ENCODE results near the gene MINDY4B.

The MINDY4B gene

GRCh38 chr3:150878996-150879575 lies 26.2 kb downstream of the MINDY4B start:
- no peaks in the 10 kb centered on the region for H3K4me1 ChIP-seq (ENCODE audit: control insufficient read depth in 2 of 2, insufficient read depth in 2 of 2, low read length in 2 of 2)
- no peak overlapping the region for H3K27ac ChIP-seq (ENCODE audit: low read depth in 2 of 2, low read length in 2 of 2)
- no peaks in the 10 kb centered on the region for H3K9me3 ChIP-seq (ENCODE audit: control insufficient read depth in 2 of 2, low read length in 2 of 2)
- H3K4me3 ChIP-seq (ENCODE audit: low read length in 2 of 2), result no peak overlapping the region
- no peak overlapping the region for H3K9ac ChIP-seq (ENCODE audit: low read depth in 1 of 2, low read length in 2 of 2)
- no peaks in the 10 kb centered on the region for H3K36me3 ChIP-seq (ENCODE audit: control insufficient read depth in 2 of 2, insufficient read depth in 2 of 2, low read length in 2 of 2)
- peaks cover 0 to 5% of the 10 kb centered on the region in 2 donors for H3K27me3 ChIP-seq (ENCODE audit: control insufficient read depth in 2 of 2, insufficient read depth in 2 of 2, low read length in 2 of 2)

- Histone ChIP-seq H3K4me3 (ENCODE audit: low read length in 2 of 2) (no peak overlapping the region), H3K36me3 (ENCODE audit: control insufficient read depth in 2 of 2, insufficient read depth in 2 of 2, low read length in 2 of 2) (no peaks in the 10 kb centered on the region), H3K9ac (ENCODE audit: low read depth in 1 of 2, low read length in 2 of 2) (no peak overlapping the region), H3K27ac (ENCODE audit: low read depth in 2 of 2, low read length in 2 of 2) (no peak overlapping the region), H3K27me3 (ENCODE audit: control insufficient read depth in 2 of 2, insufficient read depth in 2 of 2, low read length in 2 of 2) (no peaks in the 10 kb centered on the region), H3K9me3 (ENCODE audit: control insufficient read depth in 2 of 2, low read length in 2 of 2) (no peaks in the 10 kb centered on the region), H3K4me1 (ENCODE audit: control insufficient read depth in 2 of 2, insufficient read depth in 2 of 2, low read length in 2 of 2) (no peaks in the 10 kb centered on the region)
These were observed 26.9 kb downstream of the MINDY4B start for GRCh38 chr3:150878290-150878689.

GRCh38 chr3:150877303-150877702 lies 27.9 kb downstream of the MINDY4B start:
- no peaks in the 10 kb centered on the region for H3K4me1 ChIP-seq (ENCODE audit: control insufficient read depth in 2 of 2, insufficient read depth in 2 of 2, low read length in 2 of 2)
- no peak overlapping the region for H3K9ac ChIP-seq (ENCODE audit: low read depth in 1 of 2, low read length in 2 of 2)
- H3K36me3 ChIP-seq (ENCODE audit: control insufficient read depth in 2 of 2, insufficient read depth in 2 of 2, low read length in 2 of 2), result no peaks in the 10 kb centered on the region
- no peaks in the 10 kb centered on the region for H3K9me3 ChIP-seq (ENCODE audit: control insufficient read depth in 2 of 2, low read length in 2 of 2)
- H3K27ac ChIP-seq (ENCODE audit: low read depth in 2 of 2, low read length in 2 of 2), result no peak overlapping the region
- H3K4me3 ChIP-seq (ENCODE audit: low read length in 2 of 2), result no peak overlapping the region
- no peaks in the 10 kb centered on the region for H3K27me3 ChIP-seq (ENCODE audit: control insufficient read depth in 2 of 2, insufficient read depth in 2 of 2, low read length in 2 of 2)

- Histone ChIP-seq H3K27me3 (ENCODE audit: control insufficient read depth in 2 of 2, insufficient read depth in 2 of 2, low read length in 2 of 2) (no peaks in the 10 kb centered on the region), H3K4me1 (ENCODE audit: control insufficient read depth in 2 of 2, insufficient read depth in 2 of 2, low read length in 2 of 2) (no peaks in the 10 kb centered on the region), H3K27ac (ENCODE audit: low read depth in 2 of 2, low read length in 2 of 2) (no peak overlapping the region), H3K9ac (ENCODE audit: low read depth in 1 of 2, low read length in 2 of 2) (no peak overlapping the region), H3K9me3 (ENCODE audit: control insufficient read depth in 2 of 2, low read length in 2 of 2) (no peaks in the 10 kb centered on the region), H3K36me3 (ENCODE audit: control insufficient read depth in 2 of 2, insufficient read depth in 2 of 2, low read length in 2 of 2) (no peaks in the 10 kb centered on the region), H3K4me3 (ENCODE audit: low read length in 2 of 2) (no peak overlapping the region)
These were observed 28.5 kb downstream of the MINDY4B start for GRCh38 chr3:150876611-150877265.

GRCh38 chr3:150875548-150875947 lies 29.7 kb downstream of the MINDY4B start:
- Histone ChIP-seq H3K27me3 (ENCODE audit: control insufficient read depth in 2 of 2, insufficient read depth in 2 of 2, low read length in 2 of 2) (no peaks in the 10 kb centered on the region), H3K9me3 (ENCODE audit: control insufficient read depth in 2 of 2, low read length in 2 of 2) (no peaks in the 10 kb centered on the region), H3K4me3 (ENCODE audit: low read length in 2 of 2) (no peak overlapping the region), H3K9ac (ENCODE audit: low read depth in 1 of 2, low read length in 2 of 2) (no peak overlapping the region), H3K36me3 (ENCODE audit: control insufficient read depth in 2 of 2, insufficient read depth in 2 of 2, low read length in 2 of 2) (no peaks in the 10 kb centered on the region), H3K4me1 (ENCODE audit: control insufficient read depth in 2 of 2, insufficient read depth in 2 of 2, low read length in 2 of 2) (no peaks in the 10 kb centered on the region), H3K27ac (ENCODE audit: low read depth in 2 of 2, low read length in 2 of 2) (no peak overlapping the region)

GRCh38 chr3:150874666-150875219 lies 30.5 kb downstream of the MINDY4B start:
- Histone ChIP-seq H3K27me3 (ENCODE audit: control insufficient read depth in 2 of 2, insufficient read depth in 2 of 2, low read length in 2 of 2) (no peaks in the 10 kb centered on the region), H3K9me3 (ENCODE audit: control insufficient read depth in 2 of 2, low read length in 2 of 2) (no peaks in the 10 kb centered on the region), H3K4me1 (ENCODE audit: control insufficient read depth in 2 of 2, insufficient read depth in 2 of 2, low read length in 2 of 2) (no peaks in the 10 kb centered on the region), H3K9ac (ENCODE audit: low read depth in 1 of 2, low read length in 2 of 2) (no peak overlapping the region), H3K36me3 (ENCODE audit: control insufficient read depth in 2 of 2, insufficient read depth in 2 of 2, low read length in 2 of 2) (no peaks in the 10 kb centered on the region), H3K27ac (ENCODE audit: low read depth in 2 of 2, low read length in 2 of 2) (no peak overlapping the region), H3K4me3 (ENCODE audit: low read length in 2 of 2) (no peak overlapping the region)

- Histone ChIP-seq H3K9me3 (ENCODE audit: control insufficient read depth in 2 of 2, low read length in 2 of 2) (no peaks in the 10 kb centered on the region), H3K4me3 (ENCODE audit: low read length in 2 of 2) (no peak overlapping the region), H3K27ac (ENCODE audit: low read depth in 2 of 2, low read length in 2 of 2) (no peak overlapping the region), H3K9ac (ENCODE audit: low read depth in 1 of 2, low read length in 2 of 2) (no peak overlapping the region), H3K4me1 (ENCODE audit: control insufficient read depth in 2 of 2, insufficient read depth in 2 of 2, low read length in 2 of 2) (no peaks in the 10 kb centered on the region), H3K27me3 (ENCODE audit: control insufficient read depth in 2 of 2, insufficient read depth in 2 of 2, low read length in 2 of 2) (no peaks in the 10 kb centered on the region), H3K36me3 (ENCODE audit: control insufficient read depth in 2 of 2, insufficient read depth in 2 of 2, low read length in 2 of 2) (no peaks in the 10 kb centered on the region)
These were observed 34.0 kb downstream of the MINDY4B start for GRCh38 chr3:150871192-150871591.

GRCh38 chr3:150870406-150870805 lies 34.8 kb downstream of the MINDY4B start:
- no peaks in the 10 kb centered on the region for H3K36me3 ChIP-seq (ENCODE audit: control insufficient read depth in 2 of 2, insufficient read depth in 2 of 2, low read length in 2 of 2)
- H3K4me1 ChIP-seq (ENCODE audit: control insufficient read depth in 2 of 2, insufficient read depth in 2 of 2, low read length in 2 of 2), result no peaks in the 10 kb centered on the region
- no peak overlapping the region for H3K4me3 ChIP-seq (ENCODE audit: low read length in 2 of 2)
- H3K27me3 ChIP-seq (ENCODE audit: control insufficient read depth in 2 of 2, insufficient read depth in 2 of 2, low read length in 2 of 2), result no peaks in the 10 kb centered on the region
- no peak overlapping the region for H3K9ac ChIP-seq (ENCODE audit: low read depth in 1 of 2, low read length in 2 of 2)
- no peaks in the 10 kb centered on the region for H3K9me3 ChIP-seq (ENCODE audit: control insufficient read depth in 2 of 2, low read length in 2 of 2)
- H3K27ac ChIP-seq (ENCODE audit: low read depth in 2 of 2, low read length in 2 of 2), result no peak overlapping the region

- H3K27ac ChIP-seq (ENCODE audit: low read depth in 2 of 2, low read length in 2 of 2), result no peak overlapping the region
- H3K4me1 ChIP-seq (ENCODE audit: control insufficient read depth in 2 of 2, insufficient read depth in 2 of 2, low read length in 2 of 2), result no peaks in the 10 kb centered on the region
These were observed 37.0 kb downstream of the MINDY4B start for GRCh38 chr3:150868282-150868681.

GRCh38 chr3:150867434-150867833 lies 37.8 kb downstream of the MINDY4B start:
- Histone ChIP-seq H3K9ac (ENCODE audit: low read depth in 1 of 2, low read length in 2 of 2) (no peak overlapping the region), H3K4me1 (ENCODE audit: control insufficient read depth in 2 of 2, insufficient read depth in 2 of 2, low read length in 2 of 2) (no peaks in the 10 kb centered on the region), H3K27me3 (ENCODE audit: control insufficient read depth in 2 of 2, insufficient read depth in 2 of 2, low read length in 2 of 2) (no peaks in the 10 kb centered on the region), H3K36me3 (ENCODE audit: control insufficient read depth in 2 of 2, insufficient read depth in 2 of 2, low read length in 2 of 2) (no peaks in the 10 kb centered on the region), H3K4me3 (ENCODE audit: low read length in 2 of 2) (no peak overlapping the region), H3K9me3 (ENCODE audit: control insufficient read depth in 2 of 2, low read length in 2 of 2) (no peaks in the 10 kb centered on the region), H3K27ac (ENCODE audit: low read depth in 2 of 2, low read length in 2 of 2) (no peak overlapping the region)

More at GRCh38 chr3:150868282-150868681, 37.0 kb downstream of the MINDY4B start:
- Histone ChIP-seq H3K36me3 (ENCODE audit: control insufficient read depth in 2 of 2, insufficient read depth in 2 of 2, low read length in 2 of 2) (no peaks in the 10 kb centered on the region), H3K9me3 (ENCODE audit: control insufficient read depth in 2 of 2, low read length in 2 of 2) (no peaks in the 10 kb centered on the region), H3K9ac (ENCODE audit: low read depth in 1 of 2, low read length in 2 of 2) (no peak overlapping the region), H3K4me3 (ENCODE audit: low read length in 2 of 2) (no peak overlapping the region), H3K27me3 (ENCODE audit: control insufficient read depth in 2 of 2, insufficient read depth in 2 of 2, low read length in 2 of 2) (no peaks in the 10 kb centered on the region)

Data from mucosa of rectum (tissue), 2 donors.